ENCODE measurements around the gene KIAA0319L.

Gene KIAA0319L

GRCh38 chr1:35460796-35461195 lies 96.4 kb downstream of the KIAA0319L start:
- no peak overlapping the region for H3K14ac ChIP-seq (ENCODE audit: low read length in 2 of 2)
- H3K23ac ChIP-seq (ENCODE audit: low read length in 2 of 2), result no peak overlapping the region
- H4K91ac ChIP-seq (ENCODE audit: low read length), result no peak overlapping the region
- H3K9ac ChIP-seq (ENCODE audit: low read length), result no peak overlapping the region
- H3K4ac ChIP-seq (ENCODE audit: low read depth in 1 of 2, low read length in 2 of 2), result no peak overlapping the region
- no peak overlapping the region for H2BK120ac ChIP-seq (ENCODE audit: low read depth, low read length)
- DNase-seq, result no peak
- no peak overlapping the region for H2AK5ac ChIP-seq (ENCODE audit: low read length, severe bottlenecking)
- H3K18ac ChIP-seq (ENCODE audit: low read depth in 1 of 2, low read length in 2 of 2), result no peak overlapping the region
- H3K36me3 ChIP-seq (ENCODE audit: control insufficient read depth in 1 of 2, insufficient read depth in 2 of 2, low read depth in 1 of 2, low read length in 2 of 2), result peaks cover 20 to 63% of the 10 kb centered on the region in 2 experiments
- no peaks in the 10 kb centered on the region for H3K9me3 ChIP-seq (ENCODE audit: control insufficient read depth, low read length)
- peaks cover 6% of the 10 kb centered on the region for H3K79me1 ChIP-seq (replicated peaks; ENCODE audit: low read length, poor library complexity, severe bottlenecking)
- H2BK15ac ChIP-seq (ENCODE audit: low read depth, poor library complexity, severe bottlenecking), result no peak overlapping the region
- H3K4me3 ChIP-seq (ENCODE audit: insufficient read depth in 1 of 2, low read depth in 1 of 2, low read length in 2 of 2), result no peak overlapping the region
- no CpG with 5 or more reads among the region's 2 CpGs for WGBS
- no peak overlapping the region for H3K27ac ChIP-seq (ENCODE audit: low read length, poor library complexity, severe bottlenecking)
- no peak overlapping the region for H3K4me2 ChIP-seq (ENCODE audit: low read length, poor library complexity, severe bottlenecking)
- H2BK5ac ChIP-seq (ENCODE audit: low read depth, low read length, poor library complexity, severe bottlenecking), result no peak overlapping the region
- H2BK12ac ChIP-seq (ENCODE audit: low read length in 2 of 2), result no peak overlapping the region
- no peaks in the 10 kb centered on the region for H3K27me3 ChIP-seq (ENCODE audit: control insufficient read depth in 1 of 2, insufficient read depth in 1 of 2, low read length in 2 of 2)
- no peaks in the 10 kb centered on the region for H3K4me1 ChIP-seq (ENCODE audit: control insufficient read depth, insufficient read depth, low read depth, low read length)
- no peak overlapping the region for H4K8ac ChIP-seq (ENCODE audit: low read length)
- no peak overlapping the region for H2AFZ ChIP-seq (ENCODE audit: low read depth, low read length)

GRCh38 chr1:35454616-35455015 lies 102.6 kb downstream of the KIAA0319L start:
- H4K8ac ChIP-seq (ENCODE audit: low read length), result no peak overlapping the region
- H3K9me3 ChIP-seq (ENCODE audit: control insufficient read depth, low read length), result no peaks in the 10 kb centered on the region
- H2BK5ac ChIP-seq (ENCODE audit: low read depth, low read length, poor library complexity, severe bottlenecking), result no peak overlapping the region
- DNase-seq, result peak; percentile 85
- peak overlapping the region; percentile 72 for H3K9ac ChIP-seq (ENCODE audit: low read length)
- 68% methylated on average over 1 of the region's 1 CpG for WGBS
- no peak overlapping the region for H2BK120ac ChIP-seq (ENCODE audit: low read depth, low read length)
- H3K14ac ChIP-seq (ENCODE audit: low read length in 2 of 2), result no peak overlapping the region
- H3K36me3 ChIP-seq (ENCODE audit: control insufficient read depth in 1 of 2, insufficient read depth in 2 of 2, low read depth in 1 of 2, low read length in 2 of 2), result peaks cover 13 to 38% of the 10 kb centered on the region in 2 experiments
- no peak overlapping the region for H2AFZ ChIP-seq (ENCODE audit: low read depth, low read length)
- H3K27me3 ChIP-seq (ENCODE audit: control insufficient read depth in 1 of 2, insufficient read depth in 1 of 2, low read length in 2 of 2), result no peaks in the 10 kb centered on the region
- H2BK15ac ChIP-seq (ENCODE audit: low read depth, poor library complexity, severe bottlenecking), result no peak overlapping the region
- H3K79me1 ChIP-seq (replicated peaks; ENCODE audit: low read length, poor library complexity, severe bottlenecking), result peaks cover 8% of the 10 kb centered on the region
- H3K18ac ChIP-seq (ENCODE audit: low read depth in 1 of 2, low read length in 2 of 2), result no peak overlapping the region
- no peak overlapping the region for H3K27ac ChIP-seq (ENCODE audit: low read length, poor library complexity, severe bottlenecking)
- no peak overlapping the region for H4K91ac ChIP-seq (ENCODE audit: low read length)
- H3K4ac ChIP-seq (ENCODE audit: low read depth in 1 of 2, low read length in 2 of 2), result no peak overlapping the region
- no peak overlapping the region for H3K23ac ChIP-seq (ENCODE audit: low read length in 2 of 2)
- no peak overlapping the region for H3K4me2 ChIP-seq (ENCODE audit: low read length, poor library complexity, severe bottlenecking)
- no peak overlapping the region for H2AK5ac ChIP-seq (ENCODE audit: low read length, severe bottlenecking)
- no peak overlapping the region for H2BK12ac ChIP-seq (ENCODE audit: low read length in 2 of 2)
- H3K4me1 ChIP-seq (ENCODE audit: control insufficient read depth, insufficient read depth, low read depth, low read length), result no peaks in the 10 kb centered on the region
- H3K4me3 ChIP-seq (ENCODE audit: insufficient read depth in 1 of 2, low read depth in 1 of 2, low read length in 2 of 2), result no peak overlapping the region

- H2AK5ac ChIP-seq (ENCODE audit: low read length, severe bottlenecking), result no peak overlapping the region
- H3K9ac ChIP-seq (ENCODE audit: low read length), result peak overlapping the region; percentile 72
- H3K4me2 ChIP-seq (ENCODE audit: low read length, poor library complexity, severe bottlenecking), result no peak overlapping the region
- H3K36me3 ChIP-seq (ENCODE audit: control insufficient read depth in 1 of 2, insufficient read depth in 2 of 2, low read depth in 1 of 2, low read length in 2 of 2), result peaks cover 17 to 37% of the 10 kb centered on the region in 2 experiments
- no peak for DNase-seq
- no peaks in the 10 kb centered on the region for H3K9me3 ChIP-seq (ENCODE audit: control insufficient read depth, low read length)
- H2BK15ac ChIP-seq (ENCODE audit: low read depth, poor library complexity, severe bottlenecking), result no peak overlapping the region
- H3K27me3 ChIP-seq (ENCODE audit: control insufficient read depth in 1 of 2, insufficient read depth in 1 of 2, low read length in 2 of 2), result no peaks in the 10 kb centered on the region
- no peak overlapping the region for H3K14ac ChIP-seq (ENCODE audit: low read length in 2 of 2)
- no peak overlapping the region for H2BK120ac ChIP-seq (ENCODE audit: low read depth, low read length)
- H2BK5ac ChIP-seq (ENCODE audit: low read depth, low read length, poor library complexity, severe bottlenecking), result no peak overlapping the region
- no peaks in the 10 kb centered on the region for H3K4me1 ChIP-seq (ENCODE audit: control insufficient read depth, insufficient read depth, low read depth, low read length)
- 100% methylated on average over 1 of the region's 4 CpGs for WGBS
- H3K18ac ChIP-seq (ENCODE audit: low read depth in 1 of 2, low read length in 2 of 2), result no peak overlapping the region
- H3K4ac ChIP-seq (ENCODE audit: low read depth in 1 of 2, low read length in 2 of 2), result no peak overlapping the region
- no peak overlapping the region for H3K27ac ChIP-seq (ENCODE audit: low read length, poor library complexity, severe bottlenecking)
- no peak overlapping the region for H2AFZ ChIP-seq (ENCODE audit: low read depth, low read length)
- H3K23ac ChIP-seq (ENCODE audit: low read length in 2 of 2), result no peak overlapping the region
- no peak overlapping the region for H3K4me3 ChIP-seq (ENCODE audit: insufficient read depth in 1 of 2, low read depth in 1 of 2, low read length in 2 of 2)
- H4K91ac ChIP-seq (ENCODE audit: low read length), result no peak overlapping the region
- no peak overlapping the region for H4K8ac ChIP-seq (ENCODE audit: low read length)
- peak overlapping the region in 1 of 2 experiments; percentile 72 for H2BK12ac ChIP-seq (ENCODE audit: low read length in 2 of 2)
- peaks cover 8% of the 10 kb centered on the region for H3K79me1 ChIP-seq (replicated peaks; ENCODE audit: low read length, poor library complexity, severe bottlenecking)
These were observed 103.0 kb downstream of the KIAA0319L start for GRCh38 chr1:35454176-35454575.

- no peak overlapping the region for H2BK120ac ChIP-seq (ENCODE audit: low read depth, low read length)
- no peak overlapping the region for H3K23ac ChIP-seq (ENCODE audit: low read length in 2 of 2)
- no peak overlapping the region for H2AK5ac ChIP-seq (ENCODE audit: low read length, severe bottlenecking)
- H2BK5ac ChIP-seq (ENCODE audit: low read depth, low read length, poor library complexity, severe bottlenecking), result no peak overlapping the region
- no peak overlapping the region for H2BK15ac ChIP-seq (ENCODE audit: low read depth, poor library complexity, severe bottlenecking)
- H4K91ac ChIP-seq (ENCODE audit: low read length), result no peak overlapping the region
- H3K18ac ChIP-seq (ENCODE audit: low read depth in 1 of 2, low read length in 2 of 2), result no peak overlapping the region
- WGBS, result 81% methylated on average over 1 of the region's 2 CpGs
- H2BK12ac ChIP-seq (ENCODE audit: low read length in 2 of 2), result no peak overlapping the region
- no peaks in the 10 kb centered on the region for H3K27me3 ChIP-seq (ENCODE audit: control insufficient read depth in 1 of 2, insufficient read depth in 1 of 2, low read length in 2 of 2)
- H3K9ac ChIP-seq (ENCODE audit: low read length), result peak overlapping the region; percentile 89
- no peak overlapping the region for H3K4me2 ChIP-seq (ENCODE audit: low read length, poor library complexity, severe bottlenecking)
- no peaks in the 10 kb centered on the region for H3K9me3 ChIP-seq (ENCODE audit: control insufficient read depth, low read length)
- H3K4me1 ChIP-seq (ENCODE audit: control insufficient read depth, insufficient read depth, low read depth, low read length), result no peaks in the 10 kb centered on the region
- H3K27ac ChIP-seq (ENCODE audit: low read length, poor library complexity, severe bottlenecking), result no peak overlapping the region
- H4K8ac ChIP-seq (ENCODE audit: low read length), result no peak overlapping the region
- peaks cover 21 to 32% of the 10 kb centered on the region in 2 experiments for H3K36me3 ChIP-seq (ENCODE audit: control insufficient read depth in 1 of 2, insufficient read depth in 2 of 2, low read depth in 1 of 2, low read length in 2 of 2)
- no peak overlapping the region for H3K14ac ChIP-seq (ENCODE audit: low read length in 2 of 2)
- DNase-seq, result no peak
- H2AFZ ChIP-seq (ENCODE audit: low read depth, low read length), result no peak overlapping the region
- H3K79me1 ChIP-seq (replicated peaks; ENCODE audit: low read length, poor library complexity, severe bottlenecking), result peaks cover 8% of the 10 kb centered on the region
- no peak overlapping the region for H3K4me3 ChIP-seq (ENCODE audit: insufficient read depth in 1 of 2, low read depth in 1 of 2, low read length in 2 of 2)
- H3K4ac ChIP-seq (ENCODE audit: low read depth in 1 of 2, low read length in 2 of 2), result no peak overlapping the region
These were observed 104.2 kb downstream of the KIAA0319L start for GRCh38 chr1:35453031-35453430.

All from mesenchymal stem cell (in vitro differentiated cells and primary cell).